Osteoblast (primary cell): ENCODE data around the gene GNB5. TPM values are rescaled to one million over a fixed set of nuclear protein-coding genes. Genes with fewer than 3 reads are reported as not detected.
A peak's percentile ranks its signal among the peaks of the same experiment; 100 is the strongest.

Experiments
- DNase-seq: peaks from one replicate; pipeline ENCODE4 v3.0.0; 2011; ENCODE audit warnings: low spot score, mixed read lengths; ENCODE audit not compliant: insufficient read length; ENCODE audit errors: missing footprints
- H2AFZ ChIP-seq: 2 replicates; pipeline ENCODE4 v1.6.0; 2011; ENCODE audit warnings: mild to moderate bottlenecking, low read length
- H3K27ac ChIP-seq: 2 replicates; pipeline ENCODE4 v1.5.1; 2011; ENCODE audit warnings: mild to moderate bottlenecking, low read depth, low read length, moderate library complexity
- H3K27me3 ChIP-seq: 2 replicates; pipeline ENCODE4 v1.6.0; 2012; ENCODE audit warnings: mild to moderate bottlenecking, control low read depth, inconsistent platforms, low read length, moderate library complexity; ENCODE audit not compliant: insufficient read depth
- H3K36me3 ChIP-seq: 2 replicates; pipeline ENCODE4 v1.5.1; 2011; ENCODE audit warnings: mild to moderate bottlenecking, low read length, control low read depth, moderate library complexity; ENCODE audit not compliant: insufficient read depth
- H3K4me1 ChIP-seq: 2 replicates; pipeline ENCODE4 v1.5.1; 2011; ENCODE audit warnings: mild to moderate bottlenecking, low read length, control low read depth, moderate library complexity; ENCODE audit not compliant: insufficient read depth
- H3K4me2 ChIP-seq: 2 replicates; pipeline ENCODE4 v1.6.0; 2011; ENCODE audit warnings: mild to moderate bottlenecking, low read length; ENCODE audit not compliant: insufficient read depth
- H3K4me3 ChIP-seq: fragments of 200-600 bp; sonication (generic); 3 replicates; pipeline ENCODE4 v1.5.1; 2012; ENCODE audit warnings: mild to moderate bottlenecking, low read length, inconsistent platforms; ENCODE audit not compliant: insufficient read depth
- H3K79me2 ChIP-seq: 2 replicates; pipeline ENCODE4 v1.6.0; 2012; ENCODE audit warnings: mild to moderate bottlenecking, low read length, control low read depth, inconsistent platforms; ENCODE audit not compliant: insufficient read depth
- H3K9me3 ChIP-seq: 2 replicates; pipeline ENCODE4 v1.5.1; 2011; ENCODE audit warnings: low read depth, low read length, control low read depth
- H4K20me1 ChIP-seq: 2 replicates; pipeline ENCODE4 v1.6.0; 2012; ENCODE audit warnings: mild to moderate bottlenecking, low read length, control low read depth; ENCODE audit not compliant: insufficient read depth
- total RNA-seq: library from RNA; depleted of rRNA; stranded (reverse); fragments of >200 nt; gene quantifications from 2 replicates; pipeline ENCODE4 v1.2.3, GENCODE V29; 2012
- TF ChIP-seq, protein P1 (sequence below): IDR thresholded peaks from 2 replicates; pipeline ENCODE4 v1.5.1; 2011; ENCODE audit warnings: mild to moderate bottlenecking, low read depth, low read length, moderate library complexity; ENCODE audit errors: extremely low read depth

GNB5 gene
- total RNA-seq, 1 donor, result 26.4 TPM

DNA sequence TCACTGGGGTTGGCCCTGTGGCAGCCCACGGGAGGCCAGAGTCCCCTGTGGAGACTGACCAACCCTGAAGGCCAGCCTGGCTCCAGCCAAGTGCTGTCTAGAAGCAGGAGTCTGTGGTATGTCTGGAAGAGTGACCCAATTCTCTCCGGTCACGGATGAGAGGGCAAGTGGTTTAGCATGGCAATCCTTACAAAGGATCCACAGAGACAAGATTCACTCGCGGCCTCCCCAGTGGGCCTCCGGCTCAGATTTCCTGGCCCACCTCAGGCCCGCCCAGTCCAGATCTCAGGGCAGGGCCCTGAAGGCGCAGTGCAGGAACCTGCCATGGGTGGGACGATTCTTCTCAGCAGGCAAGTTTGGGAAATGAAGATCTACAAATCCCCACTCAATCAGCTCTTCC lies 73.6 kb downstream of the GNB5 start:
- H3K79me2 ChIP-seq, result no peaks in the 10 kb centered on the region
- H3K27ac ChIP-seq, result no peak overlapping the region
- no peaks in the 10 kb centered on the region for H3K9me3 ChIP-seq
- H3K36me3 ChIP-seq, result no peaks in the 10 kb centered on the region
- H3K4me3 ChIP-seq, result no peak overlapping the region
- no peak for DNase-seq
- no peak overlapping the region for H3K4me2 ChIP-seq
- no peak overlapping the region for H2AFZ ChIP-seq
- H4K20me1 ChIP-seq, result no peaks in the 10 kb centered on the region
- no peaks in the 10 kb centered on the region for H3K4me1 ChIP-seq
- peaks cover 7% of the 10 kb centered on the region for H3K27me3 ChIP-seq
- TF ChIP-seq, protein P1, sequence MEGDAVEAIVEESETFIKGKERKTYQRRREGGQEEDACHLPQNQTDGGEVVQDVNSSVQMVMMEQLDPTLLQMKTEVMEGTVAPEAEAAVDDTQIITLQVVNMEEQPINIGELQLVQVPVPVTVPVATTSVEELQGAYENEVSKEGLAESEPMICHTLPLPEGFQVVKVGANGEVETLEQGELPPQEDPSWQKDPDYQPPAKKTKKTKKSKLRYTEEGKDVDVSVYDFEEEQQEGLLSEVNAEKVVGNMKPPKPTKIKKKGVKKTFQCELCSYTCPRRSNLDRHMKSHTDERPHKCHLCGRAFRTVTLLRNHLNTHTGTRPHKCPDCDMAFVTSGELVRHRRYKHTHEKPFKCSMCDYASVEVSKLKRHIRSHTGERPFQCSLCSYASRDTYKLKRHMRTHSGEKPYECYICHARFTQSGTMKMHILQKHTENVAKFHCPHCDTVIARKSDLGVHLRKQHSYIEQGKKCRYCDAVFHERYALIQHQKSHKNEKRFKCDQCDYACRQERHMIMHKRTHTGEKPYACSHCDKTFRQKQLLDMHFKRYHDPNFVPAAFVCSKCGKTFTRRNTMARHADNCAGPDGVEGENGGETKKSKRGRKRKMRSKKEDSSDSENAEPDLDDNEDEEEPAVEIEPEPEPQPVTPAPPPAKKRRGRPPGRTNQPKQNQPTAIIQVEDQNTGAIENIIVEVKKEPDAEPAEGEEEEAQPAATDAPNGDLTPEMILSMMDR, result no peak

DNA sequence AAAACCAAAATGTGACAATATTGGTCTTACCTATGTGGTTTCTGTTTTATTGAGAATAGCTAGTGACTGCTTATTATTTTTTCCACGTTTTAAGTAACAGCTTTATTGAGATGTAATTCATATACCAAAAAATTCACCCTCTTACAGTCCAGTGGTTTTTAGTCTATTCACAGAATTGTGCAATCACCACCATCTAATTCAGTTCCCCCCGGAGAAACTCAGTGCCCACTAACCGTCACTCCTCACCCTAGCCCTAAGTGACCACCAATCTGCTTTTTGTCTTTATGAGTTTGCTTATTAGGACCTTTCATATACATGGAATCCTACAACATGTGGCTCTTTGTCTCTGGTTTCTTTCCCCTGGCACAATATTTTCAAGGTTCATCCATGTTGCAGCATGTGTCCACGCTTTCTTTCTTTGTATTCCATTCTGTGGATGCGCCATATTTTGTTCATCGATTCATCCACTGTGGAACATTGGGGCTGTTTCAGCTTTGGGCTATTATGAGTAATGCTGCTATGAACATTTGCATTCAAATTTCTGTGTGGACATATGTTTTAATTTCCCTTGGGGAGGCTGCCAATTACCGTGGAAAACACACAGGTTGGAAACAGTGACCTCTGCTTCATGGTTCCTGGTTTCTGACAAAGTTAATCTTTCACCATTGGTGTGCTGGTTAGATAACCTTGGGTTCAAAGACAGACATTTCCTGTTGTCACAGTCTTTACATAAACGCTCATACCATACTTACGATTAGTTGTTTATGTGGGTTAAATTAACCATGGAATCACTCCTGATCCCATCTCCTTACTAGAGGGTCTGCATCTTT lies 75.4 kb downstream of the GNB5 start:
- DNase-seq, result no peak

DNA sequence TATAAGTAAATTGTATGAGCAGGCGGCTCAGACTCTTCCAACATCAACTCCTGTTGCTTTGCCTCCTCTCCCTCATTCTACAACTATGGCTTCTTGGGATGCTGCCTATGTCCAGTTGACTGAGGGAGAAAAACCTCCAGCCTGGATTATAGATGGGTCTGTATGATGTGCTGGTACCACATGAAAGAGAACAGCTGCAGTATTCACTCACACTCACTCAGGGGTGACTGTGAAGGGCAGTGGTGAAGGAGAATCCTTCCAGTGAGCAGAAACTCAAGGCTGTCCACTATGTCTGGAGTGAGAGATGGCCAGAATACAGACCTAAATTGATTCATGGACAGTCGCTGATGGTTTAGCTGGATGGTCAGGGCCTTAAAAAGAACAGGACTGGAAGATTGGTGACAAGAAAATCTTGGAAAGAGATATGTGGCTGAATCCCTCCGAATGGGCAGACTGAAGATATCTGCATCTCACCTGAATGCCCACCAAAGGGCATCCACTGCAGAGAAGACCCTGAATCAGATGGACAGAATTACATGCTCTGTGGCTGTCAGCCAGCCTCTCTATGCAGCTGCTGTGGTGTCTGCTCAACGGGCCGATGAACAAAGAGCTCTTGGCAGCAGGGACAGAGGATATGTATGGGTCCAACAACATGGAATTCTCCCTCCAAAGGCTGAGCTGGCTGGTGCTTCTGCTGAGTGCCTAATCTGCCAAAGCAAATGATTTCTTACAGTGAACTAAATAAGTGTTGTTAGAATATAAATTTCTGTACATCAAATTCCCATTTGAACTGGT lies 76.7 kb downstream of the GNB5 start:
- Histone ChIP-seq H3K27me3 (peaks cover 33% of the 10 kb centered on the region), H3K4me3 (no peak overlapping the region), H3K36me3 (no peaks in the 10 kb centered on the region), H4K20me1 (no peaks in the 10 kb centered on the region), H2AFZ (no peak overlapping the region), H3K27ac (no peak overlapping the region), H3K4me2 (no peak overlapping the region), H3K79me2 (no peaks in the 10 kb centered on the region), H3K4me1 (no peaks in the 10 kb centered on the region), H3K9me3 (no peaks in the 10 kb centered on the region)
- DNase-seq, result peak; percentile 73
- TF ChIP-seq, protein P1, result no peak

More for the DNA sequence above, 75.4 kb downstream of the GNB5 start:
- no peaks in the 10 kb centered on the region for H3K4me1 ChIP-seq
- TF ChIP-seq, protein P1, result no peak
- peaks cover 22% of the 10 kb centered on the region for H3K27me3 ChIP-seq
- H3K4me3 ChIP-seq, result no peak overlapping the region
- H2AFZ ChIP-seq, result no peak overlapping the region
- no peaks in the 10 kb centered on the region for H3K9me3 ChIP-seq
- H4K20me1 ChIP-seq, result no peaks in the 10 kb centered on the region
- H3K36me3 ChIP-seq, result no peaks in the 10 kb centered on the region
- H3K27ac ChIP-seq, result no peak overlapping the region
- H3K79me2 ChIP-seq, result no peaks in the 10 kb centered on the region
- no peak overlapping the region for H3K4me2 ChIP-seq

DNA sequence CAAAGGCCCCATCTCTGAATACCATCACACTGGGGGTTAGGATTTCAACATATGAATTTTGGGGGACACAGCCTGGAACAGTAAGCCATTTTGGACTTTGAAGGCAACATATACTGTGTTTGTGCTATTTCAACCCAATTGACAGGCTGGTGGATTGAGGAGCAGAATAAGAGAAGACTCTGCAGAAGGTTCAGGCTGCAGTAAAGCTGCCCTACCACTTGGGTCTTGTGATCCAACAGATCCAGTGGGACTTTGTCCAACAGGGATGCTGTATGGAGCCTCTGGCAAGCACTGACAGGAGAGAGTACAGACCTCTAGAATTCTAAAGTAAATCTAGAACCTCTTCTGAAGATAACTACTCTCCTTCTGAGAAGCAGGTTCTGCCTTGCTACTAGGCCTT lies 77.5 kb downstream of the GNB5 start:
- no peak overlapping the region for H3K4me3 ChIP-seq

More for the DNA sequence above, 77.5 kb downstream of the GNB5 start:
- TF ChIP-seq, protein P1, result no peak
- Histone ChIP-seq H3K27me3 (peaks cover 39% of the 10 kb centered on the region), H4K20me1 (no peaks in the 10 kb centered on the region), H3K79me2 (no peaks in the 10 kb centered on the region), H3K4me2 (no peak overlapping the region), H3K4me1 (no peaks in the 10 kb centered on the region), H2AFZ (no peak overlapping the region), H3K9me3 (no peaks in the 10 kb centered on the region), H3K36me3 (no peaks in the 10 kb centered on the region), H3K27ac (no peak overlapping the region)
- DNase-seq, result no peak
